K562 (cell line): ENCODE data around the gene POLR3A. TPM values are rescaled to one million over a fixed set of nuclear protein-coding genes. Genes with fewer than 3 reads are reported as not detected.

ENCODE experiments used
- ATAC-seq: fragments of 200-7000 bp; cut with Tn5 transposase; 3 replicates; pipeline ENCODE4 v1.9.1; 2020; ENCODE audit warnings: moderate library complexity
- BruUV-seq: library from RNA; stranded (reverse); fragments of 400-500 nt; replicated peaks from 2 replicates; lab custom pipeline; 2021; lab: Mats Ljungman, UMichigan
- CTCF ChIA-PET: fragments of 300-600 bp; formaldehyde crosslinking; extraction: SDS; loops from one replicate; lab custom pipeline; 2021; ENCODE audit warnings: low intra/inter-chr PET ratio; lab: Yijun Ruan, JAX
- POLR2A ChIA-PET: fragments of 300-600, 350-650 bp; sonication (Branson Sonifier 250); formaldehyde crosslinking; extraction: SDS; loops from one replicate; lab custom pipeline; 2021; ENCODE audit warnings: antibody characterized with exemption, inconsistent platforms; lab: Yijun Ruan, JAX
- DNase-seq, 4 experiments: peaks; one replicate each; pipeline versions ENCODE4 v3.0.0 to v3.0.0-alpha.2; 2011 to 2018; ENCODE audit warnings: low spot score in 3 of 4, mixed read lengths in 3 of 4; ENCODE audit errors: extremely low read depth in 1 of 4
- FAIRE-seq: peaks from 2 replicates; lab custom pipeline; 2011; peaks lifted over from hg19 to GRCh38; lab: Jason Lieb, UNC
- H2AFZ ChIP-seq: 2 replicates; pipeline ENCODE4 v1.6.0; 2011; ENCODE audit warnings: low read depth, low read length, control low read depth, inconsistent platforms
- H3K27ac ChIP-seq: fragments of 200-600 bp; 3 replicates; pipeline ENCODE4 v1.8.0; 2011; ENCODE audit warnings: low read depth, mild to moderate bottlenecking, control low read depth, inconsistent platforms, low read length, moderate library complexity, mixed read lengths; ENCODE audit errors: extremely low read depth
- H3K27me3 ChIP-seq, 2 experiments: fragments of 300-600 bp in 1 of 2; 2 replicates in 1 of 2; 3 replicates in 1 of 2; pipeline versions ENCODE4 v1.6.0 to v1.8.0; 2011; ENCODE audit warnings: inconsistent platforms in 2 of 2, low read length in 2 of 2, mild to moderate bottlenecking in 1 of 2, mixed read lengths in 1 of 2, moderate library complexity in 1 of 2; ENCODE audit not compliant: control insufficient read depth in 2 of 2, insufficient read depth in 2 of 2
- H3K36me3 ChIP-seq: fragments of 300-600 bp; 3 replicates; pipeline ENCODE4 v1.8.0; 2011; ENCODE audit warnings: mild to moderate bottlenecking, low read length, inconsistent platforms; ENCODE audit not compliant: control insufficient read depth, insufficient read depth
- H3K4me1 ChIP-seq, 2 experiments: fragments of 200-600 bp in 1 of 2; replicated peaks in 1 of 2; 2 replicates in 1 of 2; 3 replicates in 1 of 2; pipeline versions ENCODE4 v1.5.1 to v1.8.0; 2011; ENCODE audit warnings: inconsistent platforms in 2 of 2, low read length in 2 of 2, mild to moderate bottlenecking in 1 of 2, mixed read lengths in 1 of 2, moderate library complexity in 1 of 2; ENCODE audit not compliant: control insufficient read depth in 2 of 2, insufficient read depth in 2 of 2
- H3K4me2 ChIP-seq: 2 replicates; pipeline ENCODE4 v1.6.1; 2011; ENCODE audit warnings: low read length, control low read depth, inconsistent platforms, mixed read lengths; ENCODE audit not compliant: insufficient read depth
- H3K4me3 ChIP-seq: fragments of 200-600 bp; sonication (generic), shearing (Covaris generic); 2 replicates; pipeline ENCODE4 v1.5.1; 2016; ENCODE audit warnings: control low read depth, inconsistent platforms
- H3K79me2 ChIP-seq: fragments of 200-600 bp; 3 replicates; pipeline ENCODE4 v1.8.0; 2011; ENCODE audit warnings: low read length, inconsistent platforms; ENCODE audit not compliant: control insufficient read depth, insufficient read depth
- H3K9ac ChIP-seq, 2 experiments: 2 replicates each; pipeline versions ENCODE4 v1.6.0 to v1.6.1; 2011; ENCODE audit warnings: low read depth in 2 of 2, low read length in 2 of 2, control low read depth in 1 of 2, inconsistent platforms in 1 of 2, mild to moderate bottlenecking in 1 of 2, mixed read lengths in 1 of 2; ENCODE audit not compliant: insufficient read depth in 1 of 2
- H3K9me1 ChIP-seq: one replicate; pipeline ENCODE4 v1.6.0; 2011; ENCODE audit warnings: inconsistent platforms, mild to moderate bottlenecking, low read length, moderate library complexity; ENCODE audit not compliant: control insufficient read depth, insufficient read depth
- H3K9me3 ChIP-seq: replicated peaks from 2 replicates; pipeline ENCODE4 v1.5.1; 2011; ENCODE audit warnings: low read depth, low read length, inconsistent platforms; ENCODE audit not compliant: control insufficient read depth, insufficient read depth
- H4K20me1 ChIP-seq: replicated peaks from 2 replicates; pipeline ENCODE4 v1.6.1; 2011; ENCODE audit warnings: low read length, inconsistent platforms, mixed read lengths; ENCODE audit not compliant: control insufficient read depth, insufficient read depth
- CHCHD3 ChIP-seq: fragments of 250-450 bp; sonication (Bioruptor Pico); IDR thresholded peaks from 2 replicates; pipeline ENCODE4 v2.1.2; 2022; ENCODE audit warnings: mild to moderate bottlenecking
- FOXO4 ChIP-seq: fragments of 450-650 bp; formaldehyde crosslinking; IDR thresholded peaks from 2 replicates; pipeline ENCODE4 v1.4.0; 2020; ENCODE audit warnings: mild to moderate bottlenecking, moderate library complexity
- GTF2F1 ChIP-seq: IDR thresholded peaks from 2 replicates; pipeline ENCODE4 v1.6.1; 2011; ENCODE audit warnings: low read depth, low read length, improper control_type of control experiment
- IRF1 ChIP-seq: sonication (generic); formaldehyde crosslinking; IDR thresholded peaks from 2 replicates; pipeline ENCODE4 v1.8.0; 2022; ENCODE audit warnings: missing genetic modification reagents, mild to moderate bottlenecking, borderline replicate concordance
- NFIX ChIP-seq: fragments of 250-450 bp; sonication (Bioruptor Pico); IDR thresholded peaks from 2 replicates; pipeline ENCODE4 v1.4.0; 2020; ENCODE audit warnings: low read depth, mild to moderate bottlenecking, moderate library complexity
- NR2C1 ChIP-seq, 2 experiments: fragments of 450-650 bp; IDR thresholded peaks; 2 replicates each; pipeline ENCODE4 v1.6.1; 2017; ENCODE audit warnings: mild to moderate bottlenecking in 2 of 2, antibody characterized with exemption in 1 of 2, inconsistent platforms in 1 of 2, missing compliant biosample characterization in 1 of 2, missing genetic modification characterization in 1 of 2
- SRSF3 ChIP-seq: fragments of 200-400 bp; formaldehyde crosslinking; IDR thresholded peaks from 2 replicates; pipeline ENCODE4 v1.6.1; 2016; ENCODE audit warnings: mild to moderate bottlenecking, low read length, moderate library complexity; ENCODE audit not compliant: insufficient read depth
- ZBTB11 ChIP-seq, 3 experiments: fragments of 200-800 bp in 1 of 3; fragments of 250-450 bp in 1 of 3; fragments of 450-650 bp in 1 of 3; sonication (Bioruptor Pico) in 1 of 3; sonication (Bioruptor generic) in 1 of 3; formaldehyde crosslinking in 1 of 3; IDR thresholded peaks; 2 replicates each; pipeline versions ENCODE4 v1.6.1 to v1.8.0; 2016 to 2022; ENCODE audit warnings: mild to moderate bottlenecking in 2 of 3, missing genetic modification characterization in 2 of 3, missing compliant biosample characterization in 1 of 3, moderate library complexity in 1 of 3
- ZC3H4 ChIP-seq: sonication (generic); formaldehyde crosslinking; IDR thresholded peaks from 2 replicates; pipeline ENCODE4 v1.9.0; 2021; ENCODE audit warnings: missing genetic modification reagents, borderline replicate concordance
- ZNF740 ChIP-seq, 3 experiments: fragments of 200-800 bp in 1 of 3; sonication (Bioruptor generic) in 1 of 3; sonication (generic) in 1 of 3; formaldehyde crosslinking in 1 of 3; IDR thresholded peaks; 2 replicates each; pipeline versions ENCODE4 v1.6.1 to v1.8.0; 2016 to 2022; ENCODE audit warnings: mild to moderate bottlenecking in 2 of 3, missing compliant biosample characterization in 2 of 3, missing genetic modification characterization in 2 of 3, missing genetic modification reagents in 1 of 3
- WGBS: fragments of 100-300 bp; shearing (Covaris generic); methylation state at CpG from one replicate; pipeline ENCODE4 v1.1.6; 2016; ENCODE audit warnings: low coverage, mixed read lengths; ENCODE audit not compliant: insufficient coverage; ENCODE audit errors: missing lambda C conversion rate; 5-methylcytosine and 5-hydroxymethylcytosine counted together
- in situ Hi-C: fragments of 300-500 bp; cut with MboI; formaldehyde crosslinking; loops from 4 replicates; pipeline ENCODE4 v1.15.0; 2018; ENCODE audit warnings: inconsistent platforms, mixed read lengths
- intact Hi-C: fragments of 100-400 bp; cut with micrococcal nuclease; formaldehyde crosslinking; loops from 2 replicates; pipeline ENCODE4 v1.14.2; 2022
- polyA plus RNA-seq, 8 experiments: library from polyadenylated mRNA; depleted of rRNA in 4 of 8; stranded (reverse) in 5 of 8; unstranded in 3 of 8; fragments of >200 nt; fragmentation: Nextera tagmentation in 2 of 8; fragmentation: Illumina TruSeq in 1 of 8; extraction: Ambion mirVana in 2 of 8; extraction: Trizol in 1 of 8; gene quantifications; 2 replicates each; pipeline versions ENCODE4 v1.2.1 to v1.2.3, GENCODE V29; 2011 to 2014; ENCODE audit warnings: inconsistent platforms in 1 of 8, missing spikeins in 1 of 8
- total RNA-seq, 7 experiments: library from RNA; depleted of rRNA in 6 of 7; stranded (reverse); fragments of >200 nt in 6 of 7; fragmentation: Illumina TruSeq in 2 of 7; extraction: Trizol in 2 of 7; gene quantifications; 2 replicates each; pipeline versions ENCODE4 v1.2.1 to v1.2.3, GENCODE V29; 2011 to 2021; ENCODE audit warnings: low replicate concordance in 1 of 7

Gene POLR3A
- total and polyA plus RNA-seq, 9 of the 15 experiments (the other 6 are each of a cell fraction or from before 2014, with no cell fraction given): 14.9 to 37.0 (median 26.7) TPM

GRCh38 chr10:78025685-78026364, 3.5 kb downstream of the POLR3A start:
- Histone ChIP-seq H2AFZ (no peak overlapping the region), H3K9me1 (no peaks in the 10 kb centered on the region)
- TF ChIP-seq ZC3H4 (CRISPR knock-in tag) (no peak), NR2C1 (IDR thresholded peaks at IDR 0.05) (no peak), NR2C1 (tag; IDR thresholded peaks at IDR 0.05) (no peak), CHCHD3 (CRISPR knock-in tag) (no peak), IRF1 (CRISPR knock-in tag) (no peak), NFIX (CRISPR knock-in tag) (no peak), FOXO4 (CRISPR knock-in tag) (no peak), SRSF3 (no peak), GTF2F1 (no peak), ZBTB11 (CRISPR knock-in tag; IDR thresholded peaks at IDR 0.05) (no peak), ZNF740 (CRISPR knock-in tag; IDR thresholded peaks at IDR 0.05) (no peak), ZNF740 (tag; IDR thresholded peaks at IDR 0.05) (no peak)
- TF ChIP-seq, all 486 proteins: peak for 0
- intact Hi-C loops (loop anchor here (5.0 kb wide), 1 partner anchor 179 kb away; no protein-coding TSS in a partner anchor), in situ Hi-C loops (loop anchor here (25.0 kb wide), 1 partner anchor 1161 kb away; no protein-coding TSS in a partner anchor)
- DNase-seq (no peak), FAIRE-seq (no peak), ATAC-seq (no peak)
- WGBS: 94% methylated on average over 8 of the region's 8 CpGs
- Histone ChIP-seq H3K4me1 (peaks cover 4 to 8% of the 10 kb centered on the region in 2 experiments; a peak in 3 of 5 replicates), H3K9me3 (peaks cover 2% of the 10 kb centered on the region; the same call in 1 of the 2 replicates), H3K36me3 (peaks cover 71% of the 10 kb centered on the region), H3K27ac (no peak overlapping the region), H3K27me3 (no peaks in the 10 kb centered on the region), H3K4me2 (no peak overlapping the region), H4K20me1 (no peaks in the 10 kb centered on the region; the same call in 1 of the 2 replicates), H3K9ac (no peak overlapping the region), H3K4me3 (no peak overlapping the region), H3K79me2 (peaks cover 31% of the 10 kb centered on the region)
- BruUV-seq: no TSS peak
- ChIA-PET CTCF (no interaction called here), POLR2A (no interaction called here)
